Measurements from ENCODE around the gene PRR35. TPM values are rescaled to one million over a fixed set of nuclear protein-coding genes. Genes with fewer than 3 reads are reported as not detected.

PRR35 gene
- polyA plus RNA-seq, 1 donor from 2014 or later, result not detected

GRCh38 chr16:544517-544916 lies 15.7 kb upstream of the PRR35 start:
- no peaks in the 10 kb centered on the region for H3K27me3 ChIP-seq (ENCODE audit: insufficient read depth, low read depth, low read length)
- no peaks in the 10 kb centered on the region for H3K9me2 ChIP-seq (ENCODE audit: insufficient read depth, low read length)
- no peaks in the 10 kb centered on the region for H3F3A ChIP-seq (ENCODE audit: insufficient read depth, low read length, poor library complexity, severe bottlenecking)
- no peak overlapping the region for H3K27ac ChIP-seq (ENCODE audit: low read length)
- H3K79me2 ChIP-seq (replicated peaks; ENCODE audit: insufficient read depth, low read length), result no peaks in the 10 kb centered on the region
- H4K20me1 ChIP-seq (ENCODE audit: insufficient read depth), result no peaks in the 10 kb centered on the region
- H2AFZ ChIP-seq (ENCODE audit: low read depth, low read length), result no peak overlapping the region
- no peaks in the 10 kb centered on the region for H3K36me3 ChIP-seq (ENCODE audit: insufficient read depth, low read length)
- TF ChIP-seq TAF1 (IDR thresholded peaks at IDR 0.05; ENCODE audit: low read depth) (no peak), EP300 (conservative IDR thresholded peaks at IDR 0.05; ENCODE audit: poor library complexity, severe bottlenecking) (no peak), RAD21 (conservative IDR thresholded peaks at IDR 0.05) (no peak), EZH2 (IDR thresholded peaks at IDR 0.05; ENCODE audit: borderline replicate concordance, insufficient read depth, low read length, poor library complexity, severe bottlenecking) (no peak), POLR2AphosphoS5 (IDR thresholded peaks at IDR 0.05) (no peak), SMC3 (conservative IDR thresholded peaks at IDR 0.05; ENCODE audit: poor library complexity) (no peak), CTCF (IDR thresholded peaks at IDR 0.05; ENCODE audit: poor library complexity, severe bottlenecking) (no peak), MXI1 (conservative IDR thresholded peaks at IDR 0.05; ENCODE audit: poor library complexity, severe bottlenecking) (no peak), REST (IDR thresholded peaks at IDR 0.05; ENCODE audit: borderline replicate concordance) (no peak)
- H3K9me3 ChIP-seq (ENCODE audit: low read length), result no peaks in the 10 kb centered on the region
- H3K4me2 ChIP-seq (ENCODE audit: low read length), result no peak overlapping the region
- H3K9ac ChIP-seq (ENCODE audit: low read length), result no peak overlapping the region
- H3K4me3 ChIP-seq (ENCODE audit: low read length), result no peak overlapping the region

- TF ChIP-seq CTCF (IDR thresholded peaks at IDR 0.05; ENCODE audit: poor library complexity, severe bottlenecking) (no peak), EP300 (conservative IDR thresholded peaks at IDR 0.05; ENCODE audit: poor library complexity, severe bottlenecking) (no peak), POLR2AphosphoS5 (IDR thresholded peaks at IDR 0.05) (no peak), SMC3 (conservative IDR thresholded peaks at IDR 0.05; ENCODE audit: poor library complexity) (no peak), EZH2 (IDR thresholded peaks at IDR 0.05; ENCODE audit: borderline replicate concordance, insufficient read depth, low read length, poor library complexity, severe bottlenecking) (no peak), TAF1 (IDR thresholded peaks at IDR 0.05; ENCODE audit: low read depth) (no peak), RAD21 (conservative IDR thresholded peaks at IDR 0.05) (no peak), REST (IDR thresholded peaks at IDR 0.05; ENCODE audit: borderline replicate concordance) (no peak), MXI1 (conservative IDR thresholded peaks at IDR 0.05; ENCODE audit: poor library complexity, severe bottlenecking) (no peak)
- Histone ChIP-seq H3K9ac (ENCODE audit: low read length) (no peak overlapping the region), H3K27ac (ENCODE audit: low read length) (no peak overlapping the region), H3K4me3 (ENCODE audit: low read length) (no peak overlapping the region), H2AFZ (ENCODE audit: low read depth, low read length) (no peak overlapping the region), H3K9me2 (ENCODE audit: insufficient read depth, low read length) (no peaks in the 10 kb centered on the region), H3F3A (ENCODE audit: insufficient read depth, low read length, poor library complexity, severe bottlenecking) (no peaks in the 10 kb centered on the region), H3K27me3 (ENCODE audit: insufficient read depth, low read depth, low read length) (no peaks in the 10 kb centered on the region), H4K20me1 (ENCODE audit: insufficient read depth) (no peaks in the 10 kb centered on the region), H3K9me3 (ENCODE audit: low read length) (no peaks in the 10 kb centered on the region), H3K4me2 (ENCODE audit: low read length) (no peak overlapping the region), H3K36me3 (ENCODE audit: insufficient read depth, low read length) (no peaks in the 10 kb centered on the region), H3K79me2 (replicated peaks; ENCODE audit: insufficient read depth, low read length) (no peaks in the 10 kb centered on the region)
These were observed 13.1 kb upstream of the PRR35 start for GRCh38 chr16:546909-547770.
